Measurements from ENCODE around the gene VDAC1. TPM values are rescaled to one million over a fixed set of nuclear protein-coding genes. Genes with fewer than 3 reads are reported as not detected.

VDAC1 gene
- total and polyA plus RNA-seq, 2 of the 8 experiments (the other 6 are each of a cell fraction or from before 2014, with no cell fraction given), result 111 to 301 TPM

DNA sequence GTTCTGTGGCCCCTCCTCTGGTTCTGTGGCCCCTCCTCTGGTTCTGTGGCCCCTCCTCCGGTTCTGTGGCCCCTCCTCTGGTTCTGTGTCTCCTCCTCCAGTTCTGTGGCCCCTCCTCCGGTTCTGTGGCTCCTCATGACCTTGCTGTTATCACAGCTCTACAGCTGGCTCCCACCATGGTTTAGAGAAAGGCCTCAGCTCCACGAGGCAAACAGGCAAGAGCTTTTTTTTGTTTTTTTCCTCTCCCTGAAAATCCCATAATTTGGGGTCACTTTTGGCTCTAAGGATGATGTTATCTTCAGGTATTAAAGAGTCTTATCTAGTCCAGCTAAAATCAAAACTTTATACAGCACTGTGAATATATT lies 68.1 kb downstream of the VDAC1 start:
- no peaks in the 10 kb centered on the region for H4K20me1 ChIP-seq (replicated peaks in 1 of 2; ENCODE audit: control insufficient read depth in 1 of 2, insufficient read depth in 2 of 2, low read length in 2 of 2)
- H3K36me3 ChIP-seq (ENCODE audit: control insufficient read depth in 2 of 4, insufficient read depth in 4 of 4, low read length in 3 of 4), result no peaks in the 10 kb centered on the region
- no peak overlapping the region for H3K14ac ChIP-seq (ENCODE audit: insufficient read length)
- no peaks in the 10 kb centered on the region for H3K79me1 ChIP-seq (ENCODE audit: low read depth, low read length)
- no peak overlapping the region for H3K56ac ChIP-seq (replicated peaks; ENCODE audit: insufficient read length, low read depth, low read length)
- no peak overlapping the region for H3K9ac ChIP-seq (replicated peaks in 1 of 4; ENCODE audit: extremely low read depth in 1 of 4, low read depth in 3 of 4, low read length in 3 of 4)
- no peak overlapping the region for H3K4ac ChIP-seq (replicated peaks; ENCODE audit: insufficient read length, low read depth, low read length)
- no peak overlapping the region for H2BK12ac ChIP-seq (ENCODE audit: low read depth, low read length)
- no peak overlapping the region for H3K4me2 ChIP-seq (ENCODE audit: insufficient read depth in 1 of 2, low read depth in 2 of 2, low read length in 2 of 2)
- no peak for DNase-seq (ENCODE audit: low read depth in 1 of 2, low spot score in 2 of 2)
- FAIRE-seq, result no peak
- no peak overlapping the region for H2BK5ac ChIP-seq (ENCODE audit: low read depth, low read length)
- H3K23ac ChIP-seq (ENCODE audit: insufficient read length), result no peak overlapping the region
- H4K8ac ChIP-seq (ENCODE audit: extremely low read depth, insufficient read depth, low read length), result no peak overlapping the region
- no peaks in the 10 kb centered on the region for H3K79me2 ChIP-seq (ENCODE audit: control insufficient read depth in 1 of 2, insufficient read depth in 2 of 2, low read length in 2 of 2)
- POLR2A ChIA-PET (ENCODE audit: partially characterized antibody), result no interaction called here
- 88% methylated on average over 3 of the region's 3 CpGs; no CpG with 5 or more reads in 1 of the 2 experiments for WGBS, 2 experiments (ENCODE audit: extremely low coverage in 1 of 2, insufficient coverage in 1 of 2, insufficient read length in 1 of 2, insufficient replicate concordance in 2 of 2, low coverage in 1 of 2, low lambda C conversion rate in 2 of 2, missing lambda C conversion rate in 1 of 2)
- H4K91ac ChIP-seq (replicated peaks; ENCODE audit: insufficient read length, low read length), result no peak overlapping the region
- no peak overlapping the region for H2BK120ac ChIP-seq (replicated peaks; ENCODE audit: low read depth, low read length)
- H3K23me2 ChIP-seq (ENCODE audit: low read depth, low read length), result peaks cover 1% of the 10 kb centered on the region; the same call in 1 of the 2 replicates
- H3K4me1 ChIP-seq (replicated peaks in 1 of 4; ENCODE audit: control insufficient read depth in 3 of 4, insufficient read depth in 4 of 4, low read length in 3 of 4), result no peaks in the 10 kb centered on the region; a peak in 1 of 7 replicates
- no peak overlapping the region for H2BK20ac ChIP-seq (ENCODE audit: low read length)
- no peak overlapping the region for H2AFZ ChIP-seq (ENCODE audit: low read length)
- H3K4me3 ChIP-seq (ENCODE audit: extremely low read depth in 1 of 4, insufficient read depth in 2 of 4, low read depth in 3 of 4, low read length in 4 of 4), result no peak overlapping the region
- H3K27me3 ChIP-seq (replicated peaks in 1 of 4; ENCODE audit: control insufficient read depth in 3 of 4, extremely low read depth in 1 of 4, insufficient read depth in 3 of 4, low read length in 3 of 4), result no peaks in the 10 kb centered on the region
- H3K27ac ChIP-seq (ENCODE audit: low read depth, low read length), result no peak overlapping the region
- H2BK15ac ChIP-seq (ENCODE audit: low read length), result no peak overlapping the region
- H3K9me3 ChIP-seq (ENCODE audit: insufficient read depth in 2 of 2, low read depth in 1 of 2, low read length in 1 of 2), result peaks cover 0 to 4% of the 10 kb centered on the region in 2 experiments; a peak in 1 of 4 replicates
- no peak overlapping the region for H3K18ac ChIP-seq (ENCODE audit: extremely low read depth, low read length)
- CTCF ChIA-PET (ENCODE audit: partially characterized antibody), result interaction anchor here (0.9 to 1.4 kb wide), 2 partner anchors 17 to 515 kb away, joined by 3 read pairs; no protein-coding TSS in a partner anchor
- H2AK5ac ChIP-seq (ENCODE audit: low read depth, low read length), result no peak overlapping the region
- H4K5ac ChIP-seq (ENCODE audit: insufficient read length, low read depth, low read length), result no peak overlapping the region
- TF ChIP-seq GABPA (IDR thresholded peaks at IDR 0.05; ENCODE audit: borderline replicate concordance, insufficient read depth, low read length), result no peak
- TF ChIP-seq, protein P1, sequence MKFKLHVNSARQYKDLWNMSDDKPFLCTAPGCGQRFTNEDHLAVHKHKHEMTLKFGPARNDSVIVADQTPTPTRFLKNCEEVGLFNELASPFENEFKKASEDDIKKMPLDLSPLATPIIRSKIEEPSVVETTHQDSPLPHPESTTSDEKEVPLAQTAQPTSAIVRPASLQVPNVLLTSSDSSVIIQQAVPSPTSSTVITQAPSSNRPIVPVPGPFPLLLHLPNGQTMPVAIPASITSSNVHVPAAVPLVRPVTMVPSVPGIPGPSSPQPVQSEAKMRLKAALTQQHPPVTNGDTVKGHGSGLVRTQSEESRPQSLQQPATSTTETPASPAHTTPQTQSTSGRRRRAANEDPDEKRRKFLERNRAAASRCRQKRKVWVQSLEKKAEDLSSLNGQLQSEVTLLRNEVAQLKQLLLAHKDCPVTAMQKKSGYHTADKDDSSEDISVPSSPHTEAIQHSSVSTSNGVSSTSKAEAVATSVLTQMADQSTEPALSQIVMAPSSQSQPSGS (IDR thresholded peaks at IDR 0.05; ENCODE audit: low read length), result no peak
- TF ChIP-seq POU5F1 (IDR thresholded peaks at IDR 0.05; ENCODE audit: low read depth, low read length), result no peak
- no peak for TF ChIP-seq SIRT6 (IDR thresholded peaks at IDR 0.05; ENCODE audit: low read length)
- no peak for TF ChIP-seq JUN (IDR thresholded peaks at IDR 0.05; ENCODE audit: low read depth, low read length)
- TF ChIP-seq CHD2 (IDR thresholded peaks at IDR 0.05; ENCODE audit: low read length), result no peak
- TF ChIP-seq, protein P2, sequence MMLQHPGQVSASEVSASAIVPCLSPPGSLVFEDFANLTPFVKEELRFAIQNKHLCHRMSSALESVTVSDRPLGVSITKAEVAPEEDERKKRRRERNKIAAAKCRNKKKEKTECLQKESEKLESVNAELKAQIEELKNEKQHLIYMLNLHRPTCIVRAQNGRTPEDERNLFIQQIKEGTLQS (IDR thresholded peaks at IDR 0.05; ENCODE audit: insufficient read depth, low read depth, low read length), result no peak
- no peak for TF ChIP-seq SIX5 (IDR thresholded peaks at IDR 0.05; ENCODE audit: low read depth, low read length)
- TF ChIP-seq BACH1 (IDR thresholded peaks at IDR 0.05; ENCODE audit: low read length), result no peak
- no peak for TF ChIP-seq SP4 (IDR thresholded peaks at IDR 0.05; ENCODE audit: low read length)
- TF ChIP-seq GTF2F1 (IDR thresholded peaks at IDR 0.05; ENCODE audit: borderline replicate concordance, low read depth, low read length), result no peak
- no peak for TF ChIP-seq TBP (IDR thresholded peaks at IDR 0.05; ENCODE audit: low read depth, low read length)
- TF ChIP-seq SAP30 (IDR thresholded peaks at IDR 0.05; ENCODE audit: insufficient read depth, insufficient replicate concordance, low read length), result no peak
- no peak for TF ChIP-seq TAF1 (IDR thresholded peaks at IDR 0.05; ENCODE audit: low read depth, low read length)

All from H1 (cell line).